KMS-11 (cell line): Measurements from ENCODE around the gene AMT.

Experiments
- H2AFZ ChIP-seq: fragments of 200-600 bp; sonication (generic); 2 replicates; pipeline ENCODE4 v1.6.1; 2016; ENCODE audit warnings: antibody characterized with exemption, mixed run types, low read depth
- H3K27ac ChIP-seq: fragments of 200-600 bp; sonication (generic); 2 replicates; pipeline ENCODE4 v1.6.1; 2016; ENCODE audit warnings: mild to moderate bottlenecking, mixed run types
- H3K27me3 ChIP-seq: fragments of 200-600 bp; sonication (generic); 2 replicates; pipeline ENCODE4 v1.6.1; 2017; ENCODE audit warnings: mild to moderate bottlenecking, low read depth, mixed run types, moderate library complexity; ENCODE audit not compliant: insufficient read depth
- H3K36me3 ChIP-seq: fragments of 200-600 bp; sonication (generic); 2 replicates; pipeline ENCODE4 v1.6.1; 2017; ENCODE audit warnings: mild to moderate bottlenecking, mixed run types; ENCODE audit not compliant: insufficient read depth
- H3K4me1 ChIP-seq: fragments of 200-600 bp; sonication (generic); 2 replicates; pipeline ENCODE4 v1.6.1; 2016; ENCODE audit warnings: mild to moderate bottlenecking, low read depth, mixed run types; ENCODE audit not compliant: poor library complexity, severe bottlenecking
- H3K4me2 ChIP-seq: fragments of 200-600 bp; sonication (generic); 2 replicates; pipeline ENCODE4 v1.7.0; 2016; ENCODE audit warnings: mild to moderate bottlenecking, mixed run types
- H3K4me3 ChIP-seq: fragments of 200-600 bp; sonication (generic); IDR thresholded peaks from 2 replicates; pipeline ENCODE4 v1.6.1; 2017; ENCODE audit warnings: low read depth, low read length, mixed read lengths; ENCODE audit not compliant: insufficient read depth
- H3K79me2 ChIP-seq: fragments of 200-600 bp; sonication (generic); 2 replicates; pipeline ENCODE4 v1.6.1; 2016; ENCODE audit warnings: low read depth, mixed run types; ENCODE audit not compliant: insufficient read depth
- H3K9ac ChIP-seq: fragments of 200-600 bp; sonication (generic); 2 replicates; pipeline ENCODE4 v1.6.1; 2016; ENCODE audit warnings: mild to moderate bottlenecking, mixed run types
- H4K20me1 ChIP-seq: fragments of 200-600 bp; sonication (generic); 2 replicates; pipeline ENCODE4 v1.6.1; 2016; ENCODE audit warnings: mild to moderate bottlenecking, mixed run types; ENCODE audit not compliant: insufficient read depth
- TF ChIP-seq, protein P1 (sequence below): fragments of 200-600 bp; sonication (generic); conservative IDR thresholded peaks from 2 replicates; pipeline ENCODE4 v1.6.1; 2017; ENCODE audit warnings: low read depth, mild to moderate bottlenecking, antibody characterized with exemption, low read length, moderate library complexity, mixed read lengths

The AMT gene

DNA sequence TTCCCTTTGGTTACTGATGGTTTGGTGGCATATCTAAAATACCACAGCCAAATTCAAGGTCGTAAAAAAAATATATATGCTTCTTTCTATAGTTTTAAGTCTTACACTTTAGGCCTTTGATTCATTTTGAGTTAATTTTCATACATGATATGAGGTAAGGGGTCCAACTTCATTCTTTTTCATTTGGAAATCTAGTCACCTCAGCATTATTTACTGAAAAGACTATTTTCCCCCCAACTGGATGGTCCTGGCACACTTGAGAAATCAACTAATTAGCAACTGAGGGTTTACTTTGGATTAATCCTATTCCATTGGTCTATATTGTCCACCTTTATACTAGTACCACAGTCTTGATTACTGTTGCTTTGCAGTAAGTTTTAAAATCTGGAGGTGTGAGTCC, 36.7 kb downstream of the AMT start:
- TF ChIP-seq, protein P1, sequence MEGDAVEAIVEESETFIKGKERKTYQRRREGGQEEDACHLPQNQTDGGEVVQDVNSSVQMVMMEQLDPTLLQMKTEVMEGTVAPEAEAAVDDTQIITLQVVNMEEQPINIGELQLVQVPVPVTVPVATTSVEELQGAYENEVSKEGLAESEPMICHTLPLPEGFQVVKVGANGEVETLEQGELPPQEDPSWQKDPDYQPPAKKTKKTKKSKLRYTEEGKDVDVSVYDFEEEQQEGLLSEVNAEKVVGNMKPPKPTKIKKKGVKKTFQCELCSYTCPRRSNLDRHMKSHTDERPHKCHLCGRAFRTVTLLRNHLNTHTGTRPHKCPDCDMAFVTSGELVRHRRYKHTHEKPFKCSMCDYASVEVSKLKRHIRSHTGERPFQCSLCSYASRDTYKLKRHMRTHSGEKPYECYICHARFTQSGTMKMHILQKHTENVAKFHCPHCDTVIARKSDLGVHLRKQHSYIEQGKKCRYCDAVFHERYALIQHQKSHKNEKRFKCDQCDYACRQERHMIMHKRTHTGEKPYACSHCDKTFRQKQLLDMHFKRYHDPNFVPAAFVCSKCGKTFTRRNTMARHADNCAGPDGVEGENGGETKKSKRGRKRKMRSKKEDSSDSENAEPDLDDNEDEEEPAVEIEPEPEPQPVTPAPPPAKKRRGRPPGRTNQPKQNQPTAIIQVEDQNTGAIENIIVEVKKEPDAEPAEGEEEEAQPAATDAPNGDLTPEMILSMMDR, result no peak
- no peak overlapping the region for H3K9ac ChIP-seq
- peaks cover 98% of the 10 kb centered on the region for H3K79me2 ChIP-seq
- H3K36me3 ChIP-seq, result no peaks in the 10 kb centered on the region
- H3K4me2 ChIP-seq, result no peak overlapping the region
- H3K27me3 ChIP-seq, result no peaks in the 10 kb centered on the region
- H3K27ac ChIP-seq, result no peak overlapping the region
- H3K4me3 ChIP-seq, result no peak overlapping the region
- H3K4me1 ChIP-seq, result no peaks in the 10 kb centered on the region
- no peaks in the 10 kb centered on the region for H4K20me1 ChIP-seq
- H2AFZ ChIP-seq, result no peak overlapping the region

DNA sequence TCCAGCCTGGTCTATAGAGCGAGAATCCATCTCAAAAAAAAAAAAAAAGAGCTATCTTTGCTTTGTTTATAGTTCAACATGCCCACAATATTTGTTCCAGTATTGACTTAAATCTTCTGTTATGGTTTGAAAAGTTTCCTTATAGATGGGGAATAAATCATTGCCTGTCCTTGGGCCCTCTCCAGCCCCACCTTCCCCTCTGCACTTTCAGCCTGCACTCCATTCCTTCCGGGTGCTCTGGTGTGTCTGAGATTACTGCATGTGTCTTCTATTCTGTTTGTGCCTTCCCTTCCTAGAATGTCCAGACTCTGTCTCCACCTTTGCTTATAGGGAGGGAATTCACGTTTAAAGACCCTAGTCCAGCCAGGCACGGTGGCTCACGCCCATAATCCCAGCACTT, 38.9 kb downstream of the AMT start:
- no peaks in the 10 kb centered on the region for H3K36me3 ChIP-seq
- no peak overlapping the region for H3K9ac ChIP-seq

DNA sequence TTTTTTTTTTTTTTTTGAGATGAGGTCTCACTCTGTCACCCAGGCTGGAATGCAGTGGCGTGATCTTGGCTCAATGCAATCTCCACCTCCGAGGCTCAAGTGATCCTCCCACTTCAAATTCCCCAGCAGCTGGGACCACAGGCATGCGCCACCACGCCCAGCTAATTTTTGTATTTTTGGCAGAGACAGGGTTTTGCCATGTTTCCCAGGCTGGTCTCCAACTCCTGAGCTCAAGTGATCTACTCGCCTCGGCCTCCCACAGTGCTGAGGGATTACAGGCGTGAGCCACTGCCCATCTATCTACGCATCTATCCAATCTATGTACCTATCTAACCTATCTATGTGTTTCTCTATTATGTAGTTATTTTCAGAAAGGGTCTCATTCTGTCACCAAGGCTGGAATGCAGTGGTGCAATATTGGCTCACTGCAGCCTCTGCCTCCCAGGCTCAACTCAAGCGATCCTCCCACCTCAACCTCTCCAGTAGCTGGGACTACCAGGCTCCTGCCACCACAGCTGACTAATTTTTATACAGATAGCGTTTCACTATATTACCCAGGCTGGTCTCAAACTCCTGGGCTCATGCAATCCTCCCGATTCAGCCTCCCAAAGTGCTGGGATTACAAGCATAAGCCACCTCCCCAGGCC, 43.9 kb downstream of the AMT start:
- Histone ChIP-seq H3K9ac (no peak overlapping the region), H3K27me3 (no peaks in the 10 kb centered on the region), H4K20me1 (no peaks in the 10 kb centered on the region), H3K4me1 (no peaks in the 10 kb centered on the region), H3K79me2 (peaks cover 66% of the 10 kb centered on the region), H3K36me3 (no peaks in the 10 kb centered on the region), H3K4me2 (no peak overlapping the region), H3K4me3 (no peak overlapping the region), H2AFZ (no peak overlapping the region), H3K27ac (no peak overlapping the region)
- TF ChIP-seq, protein P1, result no peak

More for the DNA sequence above, 38.9 kb downstream of the AMT start:
- no peaks in the 10 kb centered on the region for H3K4me1 ChIP-seq
- no peaks in the 10 kb centered on the region for H3K27me3 ChIP-seq
- no peaks in the 10 kb centered on the region for H4K20me1 ChIP-seq
- no peak overlapping the region for H3K4me3 ChIP-seq
- H3K4me2 ChIP-seq, result no peak overlapping the region
- H3K79me2 ChIP-seq, result peaks cover 96% of the 10 kb centered on the region
- TF ChIP-seq, protein P1, result no peak
- no peak overlapping the region for H2AFZ ChIP-seq
- no peak overlapping the region for H3K27ac ChIP-seq

DNA sequence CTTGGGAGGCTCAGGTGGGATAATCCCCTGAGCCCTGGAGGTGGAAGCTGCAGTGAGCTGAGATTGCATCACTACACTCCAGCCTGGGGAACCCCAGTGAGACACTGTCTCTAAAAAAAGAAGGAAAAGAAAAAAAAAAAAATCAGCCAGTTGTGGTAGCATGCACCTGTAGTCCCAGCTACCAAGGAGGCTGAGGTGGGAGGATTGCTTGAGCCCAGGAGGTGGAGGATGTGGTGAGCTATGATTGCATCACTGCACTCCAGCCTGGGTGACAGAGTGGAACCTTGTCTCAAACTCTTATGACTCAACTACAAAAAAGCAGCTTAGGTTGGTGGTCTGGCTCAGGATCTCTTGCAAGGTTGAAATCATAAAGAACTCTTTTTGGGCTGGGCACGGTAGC, 44.8 kb downstream of the AMT start:
- no peaks in the 10 kb centered on the region for H4K20me1 ChIP-seq
- H3K4me1 ChIP-seq, result no peaks in the 10 kb centered on the region
- no peak overlapping the region for H3K9ac ChIP-seq
- no peak overlapping the region for H3K4me3 ChIP-seq
- TF ChIP-seq, protein P1, result no peak
- H3K27me3 ChIP-seq, result no peaks in the 10 kb centered on the region
- no peak overlapping the region for H2AFZ ChIP-seq
- H3K27ac ChIP-seq, result no peak overlapping the region
- no peaks in the 10 kb centered on the region for H3K36me3 ChIP-seq
- peaks cover 57% of the 10 kb centered on the region for H3K79me2 ChIP-seq
- no peak overlapping the region for H3K4me2 ChIP-seq
